NCI-H146 treated with DMSO at 0.1 percent for 48 hours (cell line): ENCODE measurements around the gene TTC7B.
A peak's percentile ranks its signal among the peaks of the same experiment; 100 is the strongest.

Experiments
- DNase-seq: peaks from one replicate; lab custom pipeline; 2025; ENCODE audit not compliant: unreplicated experiment; lab: John Stamatoyannopoulos, UW

TTC7B gene

GRCh38 chr14:90624227-90624626 lies 192.0 kb downstream of the TTC7B start:
- no peak for DNase-seq

GRCh38 chr14:90621201-90621600 lies 195.0 kb downstream of the TTC7B start:
- no peak for DNase-seq

- no peak for DNase-seq
Observed at GRCh38 chr14:90620568-90621077, 195.6 kb downstream of the TTC7B start.

- no peak for DNase-seq
Observed at GRCh38 chr14:90619911-90620310, 196.3 kb downstream of the TTC7B start.

GRCh38 chr14:90617961-90618360 lies 198.3 kb downstream of the TTC7B start:
- no peak for DNase-seq

GRCh38 chr14:90616881-90617280 lies 199.3 kb downstream of the TTC7B start:
- DNase-seq: no peak

GRCh38 chr14:90616313-90616712 lies 199.9 kb downstream of the TTC7B start:
- no peak for DNase-seq

- no peak for DNase-seq
Observed at GRCh38 chr14:90615517-90616060, 200.6 kb downstream of the TTC7B start.

GRCh38 chr14:90614696-90615516 lies 201.3 kb downstream of the TTC7B start:
- no peak for DNase-seq

- DNase-seq: no peak
Observed at GRCh38 chr14:90613997-90614396, 202.2 kb downstream of the TTC7B start.

- no peak for DNase-seq
Observed at GRCh38 chr14:90613453-90613852, 202.8 kb downstream of the TTC7B start.

GRCh38 chr14:90612801-90613200 lies 203.4 kb downstream of the TTC7B start:
- no peak for DNase-seq

GRCh38 chr14:90611936-90612335 lies 204.3 kb downstream of the TTC7B start:
- DNase-seq: no peak

- DNase-seq: no peak
Observed at GRCh38 chr14:90611501-90611900, 204.7 kb downstream of the TTC7B start.

- no peak for DNase-seq
Observed at GRCh38 chr14:90610346-90611040, 205.7 kb downstream of the TTC7B start.

GRCh38 chr14:90609376-90609775 lies 206.9 kb downstream of the TTC7B start:
- no peak for DNase-seq

- DNase-seq: no peak
Observed at GRCh38 chr14:90608929-90609341, 207.3 kb downstream of the TTC7B start.

- DNase-seq: no peak
Observed at GRCh38 chr14:90608281-90608680, 207.9 kb downstream of the TTC7B start.

GRCh38 chr14:90607141-90607540 lies 209.1 kb downstream of the TTC7B start:
- DNase-seq: no peak

- DNase-seq: no peak
Observed at GRCh38 chr14:90606434-90606833, 209.8 kb downstream of the TTC7B start.

GRCh38 chr14:90605430-90605829 lies 210.8 kb downstream of the TTC7B start:
- peak; percentile 27 for DNase-seq

- DNase-seq: no peak
Observed at GRCh38 chr14:90604356-90604755, 211.9 kb downstream of the TTC7B start.
